ENCODE measurements around the gene HECTD4.

GRCh38 chr12:112275836-112276235, 106.4 kb downstream of the HECTD4 start:
- TF ChIP-seq CTCF (IDR thresholded peaks at IDR 0.05; ENCODE audit: low read depth, low read length, missing input control) (no peak), YY1 (IDR thresholded peaks at IDR 0.05) (no peak), EGR1 (IDR thresholded peaks at IDR 0.05; ENCODE audit: low read depth in 2 of 2) (no peak), SP1 (IDR thresholded peaks at IDR 0.05) (no peak), JUND (IDR thresholded peaks at IDR 0.05) (no peak), TAF1 (conservative IDR thresholded peaks at IDR 0.05) (no peak), RAD21 (IDR thresholded peaks at IDR 0.05) (no peak), HNF4G (IDR thresholded peaks at IDR 0.05) (no peak), GABPA (IDR thresholded peaks at IDR 0.05 in 1 of 2, conservative IDR thresholded peaks at IDR 0.05 in 1 of 2) (no peak), ATF3 (IDR thresholded peaks at IDR 0.05) (no peak)
- TF ChIP-seq, protein P1, sequence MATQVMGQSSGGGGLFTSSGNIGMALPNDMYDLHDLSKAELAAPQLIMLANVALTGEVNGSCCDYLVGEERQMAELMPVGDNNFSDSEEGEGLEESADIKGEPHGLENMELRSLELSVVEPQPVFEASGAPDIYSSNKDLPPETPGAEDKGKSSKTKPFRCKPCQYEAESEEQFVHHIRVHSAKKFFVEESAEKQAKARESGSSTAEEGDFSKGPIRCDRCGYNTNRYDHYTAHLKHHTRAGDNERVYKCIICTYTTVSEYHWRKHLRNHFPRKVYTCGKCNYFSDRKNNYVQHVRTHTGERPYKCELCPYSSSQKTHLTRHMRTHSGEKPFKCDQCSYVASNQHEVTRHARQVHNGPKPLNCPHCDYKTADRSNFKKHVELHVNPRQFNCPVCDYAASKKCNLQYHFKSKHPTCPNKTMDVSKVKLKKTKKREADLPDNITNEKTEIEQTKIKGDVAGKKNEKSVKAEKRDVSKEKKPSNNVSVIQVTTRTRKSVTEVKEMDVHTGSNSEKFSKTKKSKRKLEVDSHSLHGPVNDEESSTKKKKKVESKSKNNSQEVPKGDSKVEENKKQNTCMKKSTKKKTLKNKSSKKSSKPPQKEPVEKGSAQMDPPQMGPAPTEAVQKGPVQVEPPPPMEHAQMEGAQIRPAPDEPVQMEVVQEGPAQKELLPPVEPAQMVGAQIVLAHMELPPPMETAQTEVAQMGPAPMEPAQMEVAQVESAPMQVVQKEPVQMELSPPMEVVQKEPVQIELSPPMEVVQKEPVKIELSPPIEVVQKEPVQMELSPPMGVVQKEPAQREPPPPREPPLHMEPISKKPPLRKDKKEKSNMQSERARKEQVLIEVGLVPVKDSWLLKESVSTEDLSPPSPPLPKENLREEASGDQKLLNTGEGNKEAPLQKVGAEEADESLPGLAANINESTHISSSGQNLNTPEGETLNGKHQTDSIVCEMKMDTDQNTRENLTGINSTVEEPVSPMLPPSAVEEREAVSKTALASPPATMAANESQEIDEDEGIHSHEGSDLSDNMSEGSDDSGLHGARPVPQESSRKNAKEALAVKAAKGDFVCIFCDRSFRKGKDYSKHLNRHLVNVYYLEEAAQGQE (IDR thresholded peaks at IDR 0.05), result no peak
- TF ChIP-seq, protein P2, sequence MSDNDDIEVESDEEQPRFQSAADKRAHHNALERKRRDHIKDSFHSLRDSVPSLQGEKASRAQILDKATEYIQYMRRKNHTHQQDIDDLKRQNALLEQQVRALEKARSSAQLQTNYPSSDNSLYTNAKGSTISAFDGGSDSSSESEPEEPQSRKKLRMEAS (IDR thresholded peaks at IDR 0.05), result no peak

Measured in liver (tissue), 3 donors.